Inferior parietal cortex (tissue), 1 donor: Measurements from ENCODE around the gene TSEN15.
"Not testable (repeated sequence)": the region's sequence is repeated elsewhere in the genome, so short reads cannot be mapped to it uniquely, and the experiment has no call there.

Experiments used
- DNase-seq: peaks from one replicate; pipeline ENCODE4 v3.0.0-alpha.2; 2016; ENCODE audit errors: extremely low spot score

TSEN15 gene

GRCh38 chr1:184053881-184054280, 2.4 kb downstream of the TSEN15 start:
- no peak for DNase-seq

GRCh38 chr1:184056921-184057555, 5.5 kb downstream of the TSEN15 start:
- no peak for DNase-seq

- DNase-seq, result no peak
These were observed 8.4 kb downstream of the TSEN15 start for GRCh38 chr1:184059887-184060286.

- DNase-seq, result no peak
These were observed 8.8 kb downstream of the TSEN15 start for GRCh38 chr1:184060316-184060715.

- DNase-seq, result no peak
These were observed 10.0 kb downstream of the TSEN15 start for GRCh38 chr1:184061396-184062003.

GRCh38 chr1:184062640-184063286, 11.2 kb downstream of the TSEN15 start:
- DNase-seq, result no peak

- no peak for DNase-seq
These were observed 14.0 kb downstream of the TSEN15 start for GRCh38 chr1:184065559-184065958.

- DNase-seq, result no peak
These were observed 16.8 kb downstream of the TSEN15 start for GRCh38 chr1:184068354-184068753.

- DNase-seq, result no peak
These were observed 18.1 kb downstream of the TSEN15 start for GRCh38 chr1:184069675-184070074.

- no peak for DNase-seq
These were observed 20.8 kb downstream of the TSEN15 start for GRCh38 chr1:184072376-184072775.

GRCh38 chr1:184074383-184074782, 22.9 kb downstream of the TSEN15 start:
- no peak for DNase-seq

GRCh38 chr1:184075055-184076029, 23.8 kb downstream of the TSEN15 start:
- peak; percentile 96 for DNase-seq

- DNase-seq, result no peak
These were observed 27.2 kb downstream of the TSEN15 start for GRCh38 chr1:184078564-184079249.

GRCh38 chr1:184080309-184080708, 28.8 kb downstream of the TSEN15 start:
- DNase-seq, result no peak

GRCh38 chr1:184082541-184083415, 31.2 kb downstream of the TSEN15 start:
- DNase-seq, result no peak

GRCh38 chr1:184085667-184086066, 34.1 kb downstream of the TSEN15 start:
- no peak for DNase-seq

GRCh38 chr1:184088037-184088436, 36.5 kb downstream of the TSEN15 start:
- DNase-seq, result no peak

GRCh38 chr1:184093071-184093470, 41.5 kb downstream of the TSEN15 start:
- DNase-seq, result no peak

GRCh38 chr1:184096005-184096404, 44.5 kb downstream of the TSEN15 start:
- DNase-seq, result no peak

GRCh38 chr1:184096580-184096979, 45.0 kb downstream of the TSEN15 start:
- not testable (repeated sequence) for DNase-seq
